HTR-8/SVneo (cell line): ENCODE data around the gene FAM120A.
A peak's percentile ranks its signal among the peaks of the same experiment; 100 is the strongest.
"Not testable (repeated sequence)": the region's sequence is repeated elsewhere in the genome, so short reads cannot be mapped to it uniquely, and the experiment has no call there.

Source experiments
- DNase-seq: peaks from one replicate; pipeline ENCODE4 v3.0.0; 2011; ENCODE audit warnings: low spot score, mixed read lengths; ENCODE audit not compliant: insufficient read length
- FAIRE-seq: peaks from 2 replicates; lab custom pipeline; 2011; peaks lifted over from hg19 to GRCh38; lab: Jason Lieb, UNC

Gene FAM120A

GRCh38 chr9:93450945-93451815, at the start of gene FAM120A:
FAM120A (plus strand) TSS chr9:93451685; CDS start chr9:93451916, 231 bp downstream.
- FAIRE-seq (no peak), DNase-seq (peak; percentile 46)

- DNase-seq = no peak
- no peak for FAIRE-seq
Measured at GRCh38 chr9:93406371-93406770, 45.1 kb upstream of the FAM120A start.

GRCh38 chr9:93413530-93413929, 38.0 kb upstream of the FAM120A start:
- DNase-seq (no peak), FAIRE-seq (no peak)

- DNase-seq (no peak), FAIRE-seq (no peak)
Measured at GRCh38 chr9:93415176-93415690, 36.3 kb upstream of the FAM120A start.

GRCh38 chr9:93416530-93417235, 34.8 kb upstream of the FAM120A start:
- FAIRE-seq (no peak), DNase-seq (no peak)

GRCh38 chr9:93417538-93417937, 33.9 kb upstream of the FAM120A start:
- no peak for FAIRE-seq
- DNase-seq = no peak

GRCh38 chr9:93419023-93419422, 32.5 kb upstream of the FAM120A start:
- FAIRE-seq (no peak), DNase-seq (no peak)

- FAIRE-seq (no peak), DNase-seq (no peak)
Measured at GRCh38 chr9:93422977-93423616, 28.4 kb upstream of the FAM120A start.

- FAIRE-seq = no peak
- DNase-seq = no peak
Measured at GRCh38 chr9:93427655-93428379, 23.7 kb upstream of the FAM120A start.

GRCh38 chr9:93431539-93432105, 19.9 kb upstream of the FAM120A start:
- DNase-seq = no peak
- FAIRE-seq = no peak

GRCh38 chr9:93432964-93433363, 18.5 kb upstream of the FAM120A start:
- FAIRE-seq = no peak
- no peak for DNase-seq

GRCh38 chr9:93434056-93434455, 17.4 kb upstream of the FAM120A start:
- DNase-seq (no peak), FAIRE-seq (no peak)

- DNase-seq (no peak), FAIRE-seq (no peak)
Measured at GRCh38 chr9:93435386-93435785, 16.1 kb upstream of the FAM120A start.

GRCh38 chr9:93436218-93436617, 15.3 kb upstream of the FAM120A start:
- no peak for DNase-seq
- FAIRE-seq = no peak

- FAIRE-seq (no peak), DNase-seq (no peak)
Measured at GRCh38 chr9:93436655-93437407, 14.7 kb upstream of the FAM120A start.

GRCh38 chr9:93437996-93438395, 13.5 kb upstream of the FAM120A start:
- DNase-seq (no peak), FAIRE-seq (no peak)

- not testable (repeated sequence) for DNase-seq, FAIRE-seq
Measured at GRCh38 chr9:93439301-93439700, 12.2 kb upstream of the FAM120A start.

GRCh38 chr9:93440896-93441580, 10.4 kb upstream of the FAM120A start:
- FAIRE-seq (no peak), DNase-seq (no peak)
